Measurements from ENCODE around the gene RBFOX1. TPM values are rescaled to one million over a fixed set of nuclear protein-coding genes. Genes with fewer than 3 reads are reported as not detected.

The RBFOX1 gene
- total and polyA plus RNA-seq, 10 of the 15 experiments (the other 5 are each of a cell fraction or from before 2014, with no cell fraction given), result 0.87 TPM; not detected in 9

DNA sequence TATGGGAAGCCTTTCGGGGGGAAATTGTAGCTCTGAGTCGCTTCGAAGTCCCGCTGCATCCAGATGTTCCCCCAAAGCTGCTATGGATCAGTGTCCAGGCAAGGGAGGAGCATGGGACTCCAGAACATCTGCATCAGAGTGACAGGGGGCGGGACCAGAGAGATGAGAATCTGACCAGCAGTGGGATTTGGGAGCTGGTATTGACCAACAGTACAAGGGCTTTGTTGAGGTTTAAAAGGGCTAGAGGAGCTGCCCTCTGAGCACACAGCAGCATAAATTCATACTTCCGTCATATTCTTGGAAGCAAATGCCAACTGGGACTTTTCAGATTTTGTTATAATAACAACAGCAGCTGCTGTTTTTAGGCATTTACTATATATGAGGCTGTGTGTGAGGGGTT lies 10.6 kb downstream of the RBFOX1 start:
- Histone ChIP-seq H3K9me3 (replicated peaks; ENCODE audit: control insufficient read depth, insufficient read depth, low read length) (no peaks in the 10 kb centered on the region), H3K27me3 (replicated peaks in 1 of 2; ENCODE audit: control insufficient read depth in 2 of 2, insufficient read depth in 2 of 2, low read length in 1 of 2) (no peaks in the 10 kb centered on the region), H3K79me2 (ENCODE audit: control insufficient read depth, insufficient read depth, low read length) (no peaks in the 10 kb centered on the region), H3K4me3 (no peak overlapping the region), H2AFZ (ENCODE audit: control insufficient read depth, low read depth, low read length) (no peak overlapping the region), H3K27ac (ENCODE audit: control insufficient read depth, insufficient read depth) (no peak overlapping the region), H3K4me1 (ENCODE audit: control insufficient read depth, insufficient read depth, low read length) (no peaks in the 10 kb centered on the region), H4K20me1 (ENCODE audit: control insufficient read depth, insufficient read depth) (no peaks in the 10 kb centered on the region), H3K4me2 (ENCODE audit: control insufficient read depth, insufficient read depth) (no peak overlapping the region), H3K36me3 (ENCODE audit: control insufficient read depth in 2 of 2, insufficient read depth in 2 of 2, low read length in 1 of 2) (no peaks in the 10 kb centered on the region), H3K9ac (ENCODE audit: control insufficient read depth, insufficient read depth, low read length) (no peak overlapping the region)
- TF ChIP-seq, protein P1, sequence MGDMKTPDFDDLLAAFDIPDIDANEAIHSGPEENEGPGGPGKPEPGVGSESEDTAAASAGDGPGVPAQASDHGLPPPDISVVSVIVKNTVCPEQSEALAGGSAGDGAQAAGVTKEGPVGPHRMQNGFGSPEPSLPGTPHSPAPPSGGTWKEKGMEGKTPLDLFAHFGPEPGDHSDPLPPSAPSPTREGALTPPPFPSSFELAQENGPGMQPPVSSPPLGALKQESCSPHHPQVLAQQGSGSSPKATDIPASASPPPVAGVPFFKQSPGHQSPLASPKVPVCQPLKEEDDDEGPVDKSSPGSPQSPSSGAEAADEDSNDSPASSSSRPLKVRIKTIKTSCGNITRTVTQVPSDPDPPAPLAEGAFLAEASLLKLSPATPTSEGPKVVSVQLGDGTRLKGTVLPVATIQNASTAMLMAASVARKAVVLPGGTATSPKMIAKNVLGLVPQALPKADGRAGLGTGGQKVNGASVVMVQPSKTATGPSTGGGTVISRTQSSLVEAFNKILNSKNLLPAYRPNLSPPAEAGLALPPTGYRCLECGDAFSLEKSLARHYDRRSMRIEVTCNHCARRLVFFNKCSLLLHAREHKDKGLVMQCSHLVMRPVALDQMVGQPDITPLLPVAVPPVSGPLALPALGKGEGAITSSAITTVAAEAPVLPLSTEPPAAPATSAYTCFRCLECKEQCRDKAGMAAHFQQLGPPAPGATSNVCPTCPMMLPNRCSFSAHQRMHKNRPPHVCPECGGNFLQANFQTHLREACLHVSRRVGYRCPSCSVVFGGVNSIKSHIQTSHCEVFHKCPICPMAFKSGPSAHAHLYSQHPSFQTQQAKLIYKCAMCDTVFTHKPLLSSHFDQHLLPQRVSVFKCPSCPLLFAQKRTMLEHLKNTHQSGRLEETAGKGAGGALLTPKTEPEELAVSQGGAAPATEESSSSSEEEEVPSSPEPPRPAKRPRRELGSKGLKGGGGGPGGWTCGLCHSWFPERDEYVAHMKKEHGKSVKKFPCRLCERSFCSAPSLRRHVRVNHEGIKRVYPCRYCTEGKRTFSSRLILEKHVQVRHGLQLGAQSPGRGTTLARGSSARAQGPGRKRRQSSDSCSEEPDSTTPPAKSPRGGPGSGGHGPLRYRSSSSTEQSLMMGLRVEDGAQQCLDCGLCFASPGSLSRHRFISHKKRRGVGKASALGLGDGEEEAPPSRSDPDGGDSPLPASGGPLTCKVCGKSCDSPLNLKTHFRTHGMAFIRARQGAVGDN (IDR thresholded peaks at IDR 0.05), result no peak
- TF ChIP-seq JUND (IDR thresholded peaks at IDR 0.05; ENCODE audit: low read depth, low read length) (no peak), FOS (IDR thresholded peaks at IDR 0.05; ENCODE audit: borderline replicate concordance, extremely low read depth, insufficient read length) (no peak), NFYA (IDR thresholded peaks at IDR 0.05; ENCODE audit: borderline replicate concordance, low read depth, low read length) (no peak), SMAD1 (IDR thresholded peaks at IDR 0.05; ENCODE audit: low read depth, partially characterized antibody) (no peak), ZSCAN29 (IDR thresholded peaks at IDR 0.05) (no peak), BCL11A (IDR thresholded peaks at IDR 0.05; ENCODE audit: low read depth, low read length) (no peak), RELA (IDR thresholded peaks at IDR 0.05; ENCODE audit: borderline replicate concordance, partially characterized antibody) (no peak), NBN (IDR thresholded peaks at IDR 0.05) (no peak)
- TF ChIP-seq, protein P2, sequence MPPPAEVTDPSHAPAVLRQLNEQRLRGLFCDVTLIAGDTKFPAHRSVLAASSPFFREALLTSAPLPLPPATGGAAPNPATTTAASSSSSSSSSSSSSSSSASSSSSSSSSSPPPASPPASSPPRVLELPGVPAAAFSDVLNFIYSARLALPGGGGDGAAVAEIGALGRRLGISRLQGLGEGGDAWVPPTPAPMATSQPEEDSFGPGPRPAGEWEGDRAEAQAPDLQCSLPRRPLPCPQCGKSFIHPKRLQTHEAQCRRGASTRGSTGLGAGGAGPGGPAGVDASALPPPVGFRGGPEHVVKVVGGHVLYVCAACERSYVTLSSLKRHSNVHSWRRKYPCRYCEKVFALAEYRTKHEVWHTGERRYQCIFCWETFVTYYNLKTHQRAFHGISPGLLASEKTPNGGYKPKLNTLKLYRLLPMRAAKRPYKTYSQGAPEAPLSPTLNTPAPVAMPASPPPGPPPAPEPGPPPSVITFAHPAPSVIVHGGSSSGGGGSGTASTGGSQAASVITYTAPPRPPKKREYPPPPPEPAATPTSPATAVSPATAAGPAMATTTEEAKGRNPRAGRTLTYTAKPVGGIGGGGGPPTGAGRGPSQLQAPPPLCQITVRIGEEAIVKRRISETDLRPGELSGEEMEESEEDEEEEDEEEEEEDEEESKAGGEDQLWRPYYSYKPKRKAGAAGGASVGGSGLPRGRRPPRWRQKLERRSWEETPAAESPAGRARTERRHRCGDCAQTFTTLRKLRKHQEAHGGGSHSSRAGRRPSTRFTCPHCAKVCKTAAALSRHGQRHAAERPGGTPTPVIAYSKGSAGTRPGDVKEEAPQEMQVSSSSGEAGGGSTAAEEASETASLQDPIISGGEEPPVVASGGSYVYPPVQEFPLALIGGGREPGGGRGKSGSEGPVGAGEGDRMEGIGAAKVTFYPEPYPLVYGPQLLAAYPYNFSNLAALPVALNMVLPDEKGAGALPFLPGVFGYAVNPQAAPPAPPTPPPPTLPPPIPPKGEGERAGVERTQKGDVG (CRISPR knock-in tag; IDR thresholded peaks at IDR 0.05), result no peak
- TF ChIP-seq, protein P3, sequence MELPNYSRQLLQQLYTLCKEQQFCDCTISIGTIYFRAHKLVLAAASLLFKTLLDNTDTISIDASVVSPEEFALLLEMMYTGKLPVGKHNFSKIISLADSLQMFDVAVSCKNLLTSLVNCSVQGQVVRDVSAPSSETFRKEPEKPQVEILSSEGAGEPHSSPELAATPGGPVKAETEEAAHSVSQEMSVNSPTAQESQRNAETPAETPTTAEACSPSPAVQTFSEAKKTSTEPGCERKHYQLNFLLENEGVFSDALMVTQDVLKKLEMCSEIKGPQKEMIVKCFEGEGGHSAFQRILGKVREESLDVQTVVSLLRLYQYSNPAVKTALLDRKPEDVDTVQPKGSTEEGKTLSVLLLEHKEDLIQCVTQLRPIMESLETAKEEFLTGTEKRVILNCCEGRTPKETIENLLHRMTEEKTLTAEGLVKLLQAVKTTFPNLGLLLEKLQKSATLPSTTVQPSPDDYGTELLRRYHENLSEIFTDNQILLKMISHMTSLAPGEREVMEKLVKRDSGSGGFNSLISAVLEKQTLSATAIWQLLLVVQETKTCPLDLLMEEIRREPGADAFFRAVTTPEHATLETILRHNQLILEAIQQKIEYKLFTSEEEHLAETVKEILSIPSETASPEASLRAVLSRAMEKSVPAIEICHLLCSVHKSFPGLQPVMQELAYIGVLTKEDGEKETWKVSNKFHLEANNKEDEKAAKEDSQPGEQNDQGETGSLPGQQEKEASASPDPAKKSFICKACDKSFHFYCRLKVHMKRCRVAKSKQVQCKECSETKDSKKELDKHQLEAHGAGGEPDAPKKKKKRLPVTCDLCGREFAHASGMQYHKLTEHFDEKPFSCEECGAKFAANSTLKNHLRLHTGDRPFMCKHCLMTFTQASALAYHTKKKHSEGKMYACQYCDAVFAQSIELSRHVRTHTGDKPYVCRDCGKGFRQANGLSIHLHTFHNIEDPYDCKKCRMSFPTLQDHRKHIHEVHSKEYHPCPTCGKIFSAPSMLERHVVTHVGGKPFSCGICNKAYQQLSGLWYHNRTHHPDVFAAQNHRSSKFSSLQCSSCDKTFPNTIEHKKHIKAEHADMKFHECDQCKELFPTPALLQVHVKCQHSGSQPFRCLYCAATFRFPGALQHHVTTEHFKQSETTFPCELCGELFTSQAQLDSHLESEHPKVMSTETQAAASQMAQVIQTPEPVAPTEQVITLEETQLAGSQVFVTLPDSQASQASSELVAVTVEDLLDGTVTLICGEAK (IDR thresholded peaks at IDR 0.05; ENCODE audit: borderline replicate concordance), result no peak
- POLR2A ChIA-PET, result no interaction called here
- CTCF ChIA-PET, result no interaction called here
- no peak for DNase-seq (ENCODE audit: low read depth, low spot score)
- SMC1A ChIA-PET (ENCODE audit: uncharacterized antibody, unreplicated experiment), result no interaction called here
- FAIRE-seq, result no peak
- in situ Hi-C loops (cut with MboI) (no loop called here), intact Hi-C loops (cut with micrococcal nuclease; ENCODE audit: unreplicated experiment) (no loop called here)
- RAD21 ChIA-PET (ENCODE audit: unreplicated experiment), result no interaction called here
- WGBS (ENCODE audit: insufficient coverage, insufficient replicate concordance, low lambda C conversion rate, missing lambda C conversion rate), result 0% methylated on average over 6 of the region's 6 CpGs
- ATAC-seq, result no peak
- no TSS peak for BruUV-seq (replicated peaks)

All from GM12878 (cell line).